AG10803 (cell line): ENCODE measurements around the gene ACTR1B.
"Not testable (repeated sequence)": the region's sequence is repeated elsewhere in the genome, so short reads cannot be mapped to it uniquely, and the experiment has no call there.

Source experiments
- DNase-seq: peaks from one replicate; pipeline ENCODE4 v3.0.0; 2010; ENCODE audit warnings: low read depth
- H3K4me3 ChIP-seq: 2 replicates; pipeline ENCODE4 v1.5.1; 2011; ENCODE audit warnings: mild to moderate bottlenecking, low read length, control low read depth
- CTCF ChIP-seq: conservative IDR thresholded peaks from 2 replicates; pipeline ENCODE4 v1.5.1; 2011; ENCODE audit warnings: mild to moderate bottlenecking, low read length, control low read depth, inconsistent platforms

Gene ACTR1B

GRCh38 chr2:97691166-97691565 is 27.3 kb upstream of the ACTR1B start:
- H3K4me3 ChIP-seq, result no peak overlapping the region
- TF ChIP-seq CTCF, result no peak
- no peak for DNase-seq

GRCh38 chr2:97688062-97688827 is 24.4 kb upstream of the ACTR1B start:
- no peak for TF ChIP-seq CTCF
- DNase-seq, result no peak
- H3K4me3 ChIP-seq, result no peak overlapping the region

- not testable (repeated sequence) for H3K4me3 ChIP-seq, DNase-seq
Measured at GRCh38 chr2:97687235-97687634, 23.4 kb upstream of the ACTR1B start.

- DNase-seq, result no peak
- no peak for TF ChIP-seq CTCF
- H3K4me3 ChIP-seq, result no peak overlapping the region
Measured at GRCh38 chr2:97678298-97678697, 14.5 kb upstream of the ACTR1B start.

- no peak overlapping the region for H3K4me3 ChIP-seq
- TF ChIP-seq CTCF, result no peak
- no peak for DNase-seq
Measured at GRCh38 chr2:97677480-97677879, 13.6 kb upstream of the ACTR1B start.

- H3K4me3 ChIP-seq, result no peak overlapping the region
- TF ChIP-seq CTCF, result no peak
- DNase-seq, result no peak
Measured at GRCh38 chr2:97676620-97677019, 12.8 kb upstream of the ACTR1B start.

- no peak overlapping the region for H3K4me3 ChIP-seq
- DNase-seq, result no peak
- no peak for TF ChIP-seq CTCF
Measured at GRCh38 chr2:97675430-97676113, 11.7 kb upstream of the ACTR1B start.
